Measurements from ENCODE around the gene ADARB2. TPM values are rescaled to one million over a fixed set of nuclear protein-coding genes. Genes with fewer than 3 reads are reported as not detected.

ADARB2 gene
- total RNA-seq, 3 donors from 2014 or later = 0.31 to 4.2 TPM; not detected in 1

- ATAC-seq (no peak), DNase-seq (no peak)
- no peaks in the 10 kb centered on the region for H3K36me3 ChIP-seq (ENCODE audit: low read depth)
- H3K4me1 ChIP-seq (ENCODE audit: low read depth) = no peaks in the 10 kb centered on the region
- no peak overlapping the region for H3K4me3 ChIP-seq
- H3K9me3 ChIP-seq = no peaks in the 10 kb centered on the region
- intact Hi-C loops (cut with DNase I, micrococcal nuclease) = no loop called here
- TF ChIP-seq CTCF (IDR thresholded peaks at IDR 0.05) = no peak
Observed at GRCh38 chr10:1406967-1407945, 330.1 kb downstream of the ADARB2 start.

GRCh38 chr10:1406132-1406966 lies 331.0 kb downstream of the ADARB2 start:
- ATAC-seq (no peak), DNase-seq (no peak)
- H3K9me3 ChIP-seq = no peaks in the 10 kb centered on the region
- TF ChIP-seq CTCF (IDR thresholded peaks at IDR 0.05) = no peak
- H3K4me3 ChIP-seq = no peak overlapping the region
- H3K4me1 ChIP-seq (ENCODE audit: low read depth) = no peaks in the 10 kb centered on the region
- H3K36me3 ChIP-seq (ENCODE audit: low read depth) = no peaks in the 10 kb centered on the region
- intact Hi-C loops (cut with DNase I, micrococcal nuclease) = no loop called here

- Histone ChIP-seq H3K4me3 (no peak overlapping the region), H3K36me3 (ENCODE audit: low read depth) (no peaks in the 10 kb centered on the region), H3K9me3 (no peaks in the 10 kb centered on the region), H3K4me1 (ENCODE audit: low read depth) (no peaks in the 10 kb centered on the region)
- no peak for ATAC-seq
- DNase-seq = no peak
- intact Hi-C loops (cut with DNase I, micrococcal nuclease) = no loop called here
- TF ChIP-seq CTCF (IDR thresholded peaks at IDR 0.05) = no peak
Observed at GRCh38 chr10:1404323-1405260, 332.7 kb downstream of the ADARB2 start.

GRCh38 chr10:1403508-1404322 lies 333.6 kb downstream of the ADARB2 start:
- DNase-seq = no peak
- intact Hi-C loops (cut with DNase I, micrococcal nuclease) = no loop called here
- no peak for TF ChIP-seq CTCF (IDR thresholded peaks at IDR 0.05)

More at GRCh38 chr10:1403508-1404322, 333.6 kb downstream of the ADARB2 start:
- Histone ChIP-seq H3K4me1 (ENCODE audit: low read depth) (no peaks in the 10 kb centered on the region), H3K36me3 (ENCODE audit: low read depth) (no peaks in the 10 kb centered on the region), H3K4me3 (no peak overlapping the region), H3K9me3 (no peaks in the 10 kb centered on the region)
- no peak for ATAC-seq
